ENCODE results near the gene IQSEC3.
"Not testable (repeated sequence)": the region's sequence is repeated elsewhere in the genome, so short reads cannot be mapped to it uniquely, and the experiment has no call there.

IQSEC3 gene

DNA sequence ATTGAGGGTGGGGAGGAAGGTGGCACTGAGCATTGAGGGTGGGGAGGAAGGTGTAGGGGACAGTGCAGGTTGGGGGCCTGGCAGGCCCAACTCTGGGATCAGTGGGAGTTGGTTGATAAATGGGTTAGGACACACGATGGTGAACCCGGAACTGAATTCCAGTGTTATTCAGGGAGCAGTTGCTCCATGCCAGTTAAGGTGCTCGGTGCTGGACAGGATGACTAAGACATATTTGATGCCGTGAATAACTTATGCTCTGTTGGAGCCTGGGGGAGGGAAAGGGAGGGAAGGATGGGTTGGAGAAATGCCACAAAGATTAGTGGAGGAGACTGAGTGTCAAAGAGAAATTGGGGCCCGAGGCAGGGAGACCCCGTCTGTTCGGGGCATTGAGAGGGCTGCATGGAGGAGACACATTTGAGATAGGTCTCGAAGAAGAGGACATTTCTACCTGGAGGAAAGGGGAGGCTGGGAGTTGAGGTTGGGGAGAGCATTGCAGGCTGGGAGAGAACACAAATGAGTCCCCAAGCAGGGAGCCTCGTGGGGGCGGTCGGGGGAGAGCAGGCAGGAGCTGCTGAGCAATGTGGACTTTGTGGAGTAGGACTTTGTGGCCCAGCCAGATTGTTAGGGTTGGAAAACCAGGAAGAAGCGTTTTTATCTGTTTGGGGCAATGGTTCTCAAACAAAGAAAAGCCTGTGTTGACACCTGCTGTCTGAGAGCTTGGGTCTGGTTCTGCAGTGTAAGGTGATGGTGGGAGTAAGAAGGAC is 65.3 kb downstream of the IQSEC3 start:
- DNase-seq (ENCODE audit: low read depth) = no peak

DNA sequence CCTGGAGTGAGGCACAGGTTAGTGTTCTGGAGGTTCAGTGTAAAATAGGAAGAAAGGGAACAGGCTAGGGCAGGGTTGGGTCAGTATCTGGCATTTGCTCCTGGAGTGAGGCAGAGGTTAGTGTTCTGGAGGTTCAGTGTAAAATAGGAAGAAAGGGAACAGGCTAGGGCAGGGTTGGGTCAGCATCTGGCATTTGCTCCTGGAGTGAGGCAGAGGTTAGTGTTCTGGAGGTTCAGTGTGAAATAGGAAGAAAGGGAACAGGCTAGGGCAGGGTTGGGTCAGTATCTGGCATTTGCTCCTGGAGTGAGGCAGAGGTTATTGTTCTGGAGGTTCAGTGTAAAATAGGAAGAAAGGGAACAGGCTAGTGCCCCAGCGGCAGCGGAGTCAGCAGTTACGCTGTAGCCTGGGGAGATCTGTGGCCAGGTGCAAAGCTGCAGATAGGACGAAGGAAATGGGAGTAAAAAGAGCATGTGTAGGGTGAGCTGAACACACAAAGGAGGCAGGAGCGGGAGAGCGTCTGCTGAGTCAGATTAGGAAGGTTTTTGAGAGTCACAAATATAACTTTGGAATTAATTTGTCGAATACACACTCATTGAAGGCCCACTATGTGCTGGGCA is 67.2 kb downstream of the IQSEC3 start:
- not testable (repeated sequence) for H3K4me3 ChIP-seq (replicated peaks; ENCODE audit: low read depth, low read length); DNase-seq (ENCODE audit: low read depth)

More for the DNA sequence above, 65.3 kb downstream of the IQSEC3 start:
- H3K4me3 ChIP-seq (replicated peaks; ENCODE audit: low read depth, low read length) = no peak overlapping the region
- TF ChIP-seq, protein P1, sequence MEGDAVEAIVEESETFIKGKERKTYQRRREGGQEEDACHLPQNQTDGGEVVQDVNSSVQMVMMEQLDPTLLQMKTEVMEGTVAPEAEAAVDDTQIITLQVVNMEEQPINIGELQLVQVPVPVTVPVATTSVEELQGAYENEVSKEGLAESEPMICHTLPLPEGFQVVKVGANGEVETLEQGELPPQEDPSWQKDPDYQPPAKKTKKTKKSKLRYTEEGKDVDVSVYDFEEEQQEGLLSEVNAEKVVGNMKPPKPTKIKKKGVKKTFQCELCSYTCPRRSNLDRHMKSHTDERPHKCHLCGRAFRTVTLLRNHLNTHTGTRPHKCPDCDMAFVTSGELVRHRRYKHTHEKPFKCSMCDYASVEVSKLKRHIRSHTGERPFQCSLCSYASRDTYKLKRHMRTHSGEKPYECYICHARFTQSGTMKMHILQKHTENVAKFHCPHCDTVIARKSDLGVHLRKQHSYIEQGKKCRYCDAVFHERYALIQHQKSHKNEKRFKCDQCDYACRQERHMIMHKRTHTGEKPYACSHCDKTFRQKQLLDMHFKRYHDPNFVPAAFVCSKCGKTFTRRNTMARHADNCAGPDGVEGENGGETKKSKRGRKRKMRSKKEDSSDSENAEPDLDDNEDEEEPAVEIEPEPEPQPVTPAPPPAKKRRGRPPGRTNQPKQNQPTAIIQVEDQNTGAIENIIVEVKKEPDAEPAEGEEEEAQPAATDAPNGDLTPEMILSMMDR (IDR thresholded peaks at IDR 0.05; ENCODE audit: low read length, missing control alignments) = no peak

DNA sequence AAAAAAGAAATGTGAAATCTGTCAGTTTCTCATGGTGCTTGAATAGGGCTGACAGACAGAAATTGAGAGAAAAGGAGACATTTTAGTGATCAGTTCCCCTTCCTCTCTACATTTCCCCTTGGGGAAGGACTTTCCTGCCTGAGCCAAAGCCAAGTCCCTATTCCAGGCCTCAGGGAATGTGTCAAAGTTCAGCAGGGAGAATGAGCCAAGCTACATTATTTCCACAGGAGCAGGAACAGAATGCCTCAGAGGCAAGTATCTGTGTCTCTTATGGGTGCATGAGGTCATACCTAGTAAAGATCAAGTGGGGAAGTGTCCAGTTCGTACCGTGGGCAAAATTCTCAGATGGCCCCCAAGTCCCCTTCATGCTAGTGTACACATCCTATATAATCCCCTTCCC is 68.6 kb downstream of the IQSEC3 start:
- TF ChIP-seq, protein P1 (IDR thresholded peaks at IDR 0.05; ENCODE audit: low read length, missing control alignments) = no peak
- DNase-seq (ENCODE audit: low read depth) = no peak
- no peak overlapping the region for H3K4me3 ChIP-seq (replicated peaks; ENCODE audit: low read depth, low read length)

DNA sequence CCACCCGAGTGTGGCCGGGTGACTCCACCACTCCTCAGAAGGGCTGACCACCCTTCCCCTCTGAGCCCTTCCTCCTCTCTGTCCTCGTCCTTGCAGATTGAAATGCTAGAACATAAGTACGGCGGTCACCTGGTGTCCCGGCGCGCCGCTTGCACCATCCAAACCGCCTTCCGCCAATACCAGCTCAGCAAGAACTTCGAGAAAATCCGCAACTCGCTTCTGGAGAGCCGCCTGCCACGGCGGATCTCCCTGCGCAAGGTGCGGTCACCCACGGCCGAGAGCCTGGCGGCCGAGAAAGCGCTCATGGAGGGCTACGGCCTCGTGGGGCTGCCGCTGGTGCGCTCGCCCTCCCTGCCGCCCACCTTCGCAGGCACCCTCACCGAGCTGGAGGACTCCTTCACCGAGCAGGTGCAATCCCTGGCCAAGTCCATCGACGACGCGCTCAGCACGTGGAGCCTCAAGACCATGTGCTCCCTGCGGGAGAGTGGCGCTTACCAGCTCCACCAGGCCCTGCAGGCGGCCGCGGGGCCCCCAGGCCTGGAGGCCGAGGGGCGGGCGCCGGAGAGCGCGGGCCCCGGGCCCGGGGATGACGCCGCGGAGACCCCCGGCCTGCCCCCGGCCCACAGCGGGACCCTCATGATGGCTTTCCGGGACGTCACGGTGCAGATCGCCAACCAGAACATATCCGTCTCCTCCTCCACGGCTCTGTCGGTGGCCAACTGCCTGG is 71.8 kb downstream of the IQSEC3 start:
- TF ChIP-seq, protein P1 (IDR thresholded peaks at IDR 0.05; ENCODE audit: low read length, missing control alignments) = no peak
- H3K4me3 ChIP-seq (replicated peaks; ENCODE audit: low read depth, low read length) = no peak overlapping the region
- no peak for DNase-seq (ENCODE audit: low read depth)

DNA sequence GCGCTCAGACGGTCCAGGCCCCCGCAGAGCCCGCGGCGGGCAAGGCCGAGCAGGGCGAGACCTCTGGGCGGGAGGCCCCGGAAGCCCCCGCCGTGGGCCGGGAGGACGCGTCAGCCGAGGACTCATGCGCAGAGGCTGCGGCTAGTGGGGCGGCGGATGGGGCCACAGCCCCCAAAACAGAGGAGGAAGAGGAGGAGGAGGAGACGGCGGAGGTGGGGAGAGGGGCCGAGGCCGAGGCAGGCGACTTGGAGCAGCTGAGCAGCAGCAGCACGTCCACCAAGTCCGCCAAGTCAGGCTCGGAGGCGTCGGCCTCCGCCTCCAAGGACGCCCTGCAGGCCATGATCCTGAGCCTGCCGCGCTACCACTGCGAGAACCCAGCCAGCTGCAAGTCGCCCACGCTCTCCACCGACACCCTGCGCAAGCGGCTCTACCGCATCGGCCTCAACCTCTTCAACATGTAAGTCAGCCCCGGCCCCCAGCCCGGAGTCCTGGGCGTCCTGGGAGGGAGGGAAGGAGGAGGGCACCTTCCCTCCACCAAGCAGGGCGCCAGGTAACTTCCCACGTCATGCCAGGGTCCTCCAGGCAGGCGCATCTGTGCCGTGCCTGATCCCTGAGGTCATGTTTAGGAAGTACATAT is 72.4 kb downstream of the IQSEC3 start:
- no peak overlapping the region for H3K4me3 ChIP-seq (replicated peaks; ENCODE audit: low read depth, low read length)
- TF ChIP-seq, protein P1 (IDR thresholded peaks at IDR 0.05; ENCODE audit: low read length, missing control alignments) = no peak
- peak; percentile 12 for DNase-seq (ENCODE audit: low read depth)

DNA sequence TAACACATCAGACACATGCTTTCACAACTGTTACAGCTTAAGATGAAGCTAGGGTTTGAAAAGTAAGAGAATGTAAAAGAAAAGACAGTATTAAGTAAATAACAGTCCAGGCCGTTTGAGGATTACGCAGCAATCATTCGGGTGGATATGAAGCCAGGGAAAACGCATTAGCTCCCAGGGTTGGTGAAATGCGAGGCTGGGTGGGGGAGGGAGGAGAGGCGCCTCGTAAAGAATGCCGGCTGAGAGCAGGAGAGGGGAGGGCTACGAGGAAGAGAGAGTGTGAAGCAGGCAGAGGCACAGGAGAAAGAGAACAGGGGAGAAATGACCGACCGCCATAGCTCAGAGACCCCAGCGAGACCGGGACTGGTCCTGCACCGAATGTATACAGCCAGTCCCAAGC is 73.0 kb downstream of the IQSEC3 start:
- no peak for DNase-seq (ENCODE audit: low read depth)
- TF ChIP-seq, protein P1 (IDR thresholded peaks at IDR 0.05; ENCODE audit: low read length, missing control alignments) = no peak
- no peak overlapping the region for H3K4me3 ChIP-seq (replicated peaks; ENCODE audit: low read depth, low read length)

DNA sequence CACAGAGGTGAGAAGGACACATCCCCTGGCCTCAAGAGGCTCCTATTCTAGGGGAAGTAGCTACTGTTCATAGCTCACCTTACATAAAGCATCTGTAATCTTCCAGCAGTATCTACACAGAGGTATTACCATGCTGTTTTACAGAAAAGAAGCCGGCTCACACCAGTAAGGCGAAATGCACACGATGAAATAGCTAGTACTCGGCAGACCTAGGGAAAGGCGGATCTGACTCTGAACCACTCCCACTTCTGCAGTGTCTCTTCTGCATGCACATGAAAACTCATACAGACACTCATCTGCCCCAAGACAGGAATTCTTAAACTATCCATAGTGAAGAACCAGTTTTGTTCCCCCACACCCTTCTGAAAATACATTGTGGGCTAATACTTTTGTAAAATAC is 73.6 kb downstream of the IQSEC3 start:
- no peak for DNase-seq (ENCODE audit: low read depth)
- no peak overlapping the region for H3K4me3 ChIP-seq (replicated peaks; ENCODE audit: low read depth, low read length)
- TF ChIP-seq, protein P1 (IDR thresholded peaks at IDR 0.05; ENCODE audit: low read length, missing control alignments) = no peak
